Activated naive CD4-positive, alpha-beta T cell treated with anti-CD3 and anti-CD28 coated beads for 36 hours (primary cell): ENCODE results near the gene VWA8. TPM values are rescaled to one million over a fixed set of nuclear protein-coding genes. Genes with fewer than 3 reads are reported as not detected.
"Not testable (repeated sequence)": the region's sequence is repeated elsewhere in the genome, so short reads cannot be mapped to it uniquely, and the experiment has no call there.

ENCODE experiments used
- CTCF ChIA-PET: fragments of 350-600 bp; sonication (Branson Sonifier 250); formaldehyde crosslinking; loops from one replicate; lab custom pipeline; 2021; ENCODE audit warnings: antibody characterized with exemption; lab: Charles Lee
- DNase-seq: peaks from one replicate; pipeline ENCODE4 v3.0.0-alpha.2; 2020
- H3K27ac Mint-ChIP-seq: one replicate; pipeline ENCODE4 v1.8.0; 2021; ENCODE audit warnings: mild to moderate bottlenecking, mixed read lengths
- H3K27me3 Mint-ChIP-seq: one replicate; pipeline ENCODE4 v1.8.0; 2021; ENCODE audit warnings: low read depth, mixed read lengths
- H3K36me3 Mint-ChIP-seq: one replicate; pipeline ENCODE4 v1.8.0; 2021; ENCODE audit warnings: low read depth, mixed read lengths
- H3K4me1 Mint-ChIP-seq: one replicate; pipeline ENCODE4 v1.8.0; 2021; ENCODE audit warnings: low read depth, mixed read lengths
- H3K4me3 Mint-ChIP-seq: one replicate; pipeline ENCODE4 v1.8.0; 2021; ENCODE audit warnings: mild to moderate bottlenecking, moderate library complexity, mixed read lengths
- H3K9me3 Mint-ChIP-seq: one replicate; pipeline ENCODE4 v1.8.0; 2021; ENCODE audit warnings: mixed read lengths
- intact Hi-C: fragments of 100-400 bp; cut with micrococcal nuclease; formaldehyde crosslinking; loops from one replicate; pipeline ENCODE4 v1.15.1; 2023
- total RNA-seq, 2 experiments: library from RNA; stranded (reverse); gene quantifications; one replicate each; pipeline ENCODE4 v1.2.3, GENCODE V29; 2021

The VWA8 gene
- total RNA-seq, 2 experiments from 2014 or later: 21.2 to 21.5 TPM

- H3K4me3 Mint-ChIP-seq, H3K4me1 Mint-ChIP-seq, H3K27me3 Mint-ChIP-seq, intact Hi-C loops, CTCF ChIA-PET, DNase-seq, H3K27ac Mint-ChIP-seq, H3K9me3 Mint-ChIP-seq: not testable (repeated sequence)
- peaks cover 22% of the 10 kb centered on the region for H3K36me3 Mint-ChIP-seq
Measured at GRCh38 chr13:41573640-41574039, 387.3 kb downstream of the VWA8 start.

- DNase-seq, H3K4me1 Mint-ChIP-seq, H3K27me3 Mint-ChIP-seq, CTCF ChIA-PET, intact Hi-C loops, H3K9me3 Mint-ChIP-seq, H3K4me3 Mint-ChIP-seq, H3K27ac Mint-ChIP-seq: not testable (repeated sequence)
- peaks cover 25% of the 10 kb centered on the region for H3K36me3 Mint-ChIP-seq
Measured at GRCh38 chr13:41571817-41572340, 389.0 kb downstream of the VWA8 start.

- H3K9me3 Mint-ChIP-seq: no peaks in the 10 kb centered on the region
- intact Hi-C loops: no loop called here
- DNase-seq: no peak
- no peaks in the 10 kb centered on the region for H3K27me3 Mint-ChIP-seq
- no peaks in the 10 kb centered on the region for H3K4me1 Mint-ChIP-seq
- no peak overlapping the region for H3K27ac Mint-ChIP-seq
- no peak overlapping the region for H3K4me3 Mint-ChIP-seq
- CTCF ChIA-PET: interaction anchor here (1.5 kb wide), 1 partner anchor 100 kb away, joined by 3 read pairs; no protein-coding TSS in a partner anchor
- H3K36me3 Mint-ChIP-seq: peaks cover 11% of the 10 kb centered on the region
Measured at GRCh38 chr13:41568972-41569351, 391.9 kb downstream of the VWA8 start.

GRCh38 chr13:41568143-41568971 lies 392.6 kb downstream of the VWA8 start:
- no peaks in the 10 kb centered on the region for H3K9me3 Mint-ChIP-seq
- CTCF ChIA-PET: no interaction called here
- peaks cover 11% of the 10 kb centered on the region for H3K36me3 Mint-ChIP-seq
- H3K27ac Mint-ChIP-seq: no peak overlapping the region
- intact Hi-C loops: no loop called here
- no peak overlapping the region for H3K4me3 Mint-ChIP-seq
- DNase-seq: no peak
- H3K27me3 Mint-ChIP-seq: no peaks in the 10 kb centered on the region
- peaks cover 5% of the 10 kb centered on the region for H3K4me1 Mint-ChIP-seq

GRCh38 chr13:41567363-41567762 lies 393.5 kb downstream of the VWA8 start:
- CTCF ChIA-PET: interaction anchor here (0.6 kb wide), 1 partner anchor 321 kb away, joined by 4 read pairs; no protein-coding TSS in a partner anchor
- H3K4me1 Mint-ChIP-seq: peaks cover 11% of the 10 kb centered on the region
- H3K4me3 Mint-ChIP-seq: no peak overlapping the region
- H3K9me3 Mint-ChIP-seq: no peaks in the 10 kb centered on the region
- intact Hi-C loops: no loop called here
- no peak overlapping the region for H3K27ac Mint-ChIP-seq
- H3K36me3 Mint-ChIP-seq: peaks cover 10% of the 10 kb centered on the region
- no peak for DNase-seq
- no peaks in the 10 kb centered on the region for H3K27me3 Mint-ChIP-seq

- H3K4me1 Mint-ChIP-seq: peaks cover 14% of the 10 kb centered on the region
- DNase-seq: no peak
- no peaks in the 10 kb centered on the region for H3K9me3 Mint-ChIP-seq
- peaks cover 5% of the 10 kb centered on the region for H3K36me3 Mint-ChIP-seq
- no peak overlapping the region for H3K4me3 Mint-ChIP-seq
- H3K27me3 Mint-ChIP-seq: no peaks in the 10 kb centered on the region
- H3K27ac Mint-ChIP-seq: no peak overlapping the region
- CTCF ChIA-PET: no interaction called here
- intact Hi-C loops: no loop called here
Measured at GRCh38 chr13:41565846-41566245, 395.1 kb downstream of the VWA8 start.

- intact Hi-C loops: no loop called here
Measured at GRCh38 chr13:41565216-41565615, 395.7 kb downstream of the VWA8 start.

GRCh38 chr13:41563984-41564365 lies 396.9 kb downstream of the VWA8 start:
- Mint-ChIP-seq H3K27ac (no peak overlapping the region), H3K4me1 (peaks cover 14% of the 10 kb centered on the region), H3K9me3 (no peaks in the 10 kb centered on the region), H3K36me3 (peaks cover 5% of the 10 kb centered on the region), H3K27me3 (no peaks in the 10 kb centered on the region), H3K4me3 (no peak overlapping the region)
- intact Hi-C loops: no loop called here
- CTCF ChIA-PET: no interaction called here
- no peak for DNase-seq

More at GRCh38 chr13:41565216-41565615, 395.7 kb downstream of the VWA8 start:
- Mint-ChIP-seq H3K9me3 (no peaks in the 10 kb centered on the region), H3K4me1 (peaks cover 14% of the 10 kb centered on the region), H3K27ac (no peak overlapping the region), H3K4me3 (no peak overlapping the region), H3K36me3 (peaks cover 5% of the 10 kb centered on the region), H3K27me3 (no peaks in the 10 kb centered on the region)
- CTCF ChIA-PET: interaction anchor here (0.6 kb wide), 1 partner anchor 59 kb away, joined by 3 read pairs; no protein-coding TSS in a partner anchor
- no peak for DNase-seq

- peaks cover 14% of the 10 kb centered on the region for H3K4me1 Mint-ChIP-seq
- DNase-seq: no peak
- H3K27me3 Mint-ChIP-seq: no peaks in the 10 kb centered on the region
- intact Hi-C loops: no loop called here
- CTCF ChIA-PET: interaction anchor here (0.6 kb wide), 1 partner anchor 154 kb away, joined by 4 read pairs; no protein-coding TSS in a partner anchor
- H3K4me3 Mint-ChIP-seq: no peak overlapping the region
- H3K27ac Mint-ChIP-seq: no peak overlapping the region
- H3K9me3 Mint-ChIP-seq: no peaks in the 10 kb centered on the region
- peaks cover 5% of the 10 kb centered on the region for H3K36me3 Mint-ChIP-seq
Measured at GRCh38 chr13:41563341-41563983, 397.4 kb downstream of the VWA8 start.

- H3K27ac Mint-ChIP-seq: no peak overlapping the region
- no peaks in the 10 kb centered on the region for H3K36me3 Mint-ChIP-seq
- H3K4me1 Mint-ChIP-seq: peaks cover 14% of the 10 kb centered on the region
- CTCF ChIA-PET: no interaction called here
- no peak for DNase-seq
- intact Hi-C loops: no loop called here
- H3K27me3 Mint-ChIP-seq: no peaks in the 10 kb centered on the region
- no peaks in the 10 kb centered on the region for H3K9me3 Mint-ChIP-seq
- H3K4me3 Mint-ChIP-seq: no peak overlapping the region
Measured at GRCh38 chr13:41562541-41563178, 398.2 kb downstream of the VWA8 start.

- CTCF ChIA-PET: no interaction called here
- Mint-ChIP-seq H3K27ac (no peak overlapping the region), H3K27me3 (no peaks in the 10 kb centered on the region), H3K4me1 (peaks cover 14% of the 10 kb centered on the region), H3K9me3 (no peaks in the 10 kb centered on the region), H3K4me3 (no peak overlapping the region), H3K36me3 (no peaks in the 10 kb centered on the region)
- intact Hi-C loops: no loop called here
- DNase-seq: no peak
Measured at GRCh38 chr13:41562083-41562482, 398.8 kb downstream of the VWA8 start.

GRCh38 chr13:41561170-41561569 lies 399.7 kb downstream of the VWA8 start:
- DNase-seq: no peak
- Mint-ChIP-seq H3K9me3 (no peaks in the 10 kb centered on the region), H3K4me1 (peaks cover 14% of the 10 kb centered on the region), H3K27ac (no peak overlapping the region), H3K36me3 (no peaks in the 10 kb centered on the region), H3K4me3 (no peak overlapping the region), H3K27me3 (no peaks in the 10 kb centered on the region)
- intact Hi-C loops: no loop called here
- CTCF ChIA-PET: no interaction called here
